GM19395 (cell line): ENCODE results near the gene PON2.
"Not testable (repeated sequence)": the region's sequence is repeated elsewhere in the genome, so short reads cannot be mapped to it uniquely, and the experiment has no call there.

Experiments used
- ATAC-seq: cut with Tn5 transposase; IDR thresholded peaks from one replicate; pipeline ENCODE4 v1.9.1; 2021; ENCODE audit warnings: mild to moderate bottlenecking, moderate library complexity; ENCODE audit not compliant: unreplicated experiment

Gene PON2

DNA sequence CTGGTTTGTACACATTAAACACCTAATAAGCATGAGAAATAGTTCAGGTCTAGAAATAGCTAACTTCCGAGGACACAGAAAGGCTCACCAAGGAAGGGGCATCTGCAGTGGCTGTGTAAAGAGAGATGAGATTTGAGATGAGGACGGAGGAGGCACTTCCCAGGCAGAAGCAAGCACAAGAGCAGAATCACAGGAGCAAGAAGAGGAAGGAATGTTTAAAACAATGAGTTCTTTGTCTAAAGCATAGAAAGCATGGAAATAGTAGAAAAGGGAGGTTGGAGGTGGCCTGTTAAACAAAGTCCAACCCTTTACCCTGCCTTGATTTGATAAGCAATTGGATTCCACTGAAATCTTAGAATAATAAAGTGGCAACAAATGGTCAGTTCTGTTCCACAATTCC, 27.1 kb downstream of the PON2 start:
- no peak for ATAC-seq

DNA sequence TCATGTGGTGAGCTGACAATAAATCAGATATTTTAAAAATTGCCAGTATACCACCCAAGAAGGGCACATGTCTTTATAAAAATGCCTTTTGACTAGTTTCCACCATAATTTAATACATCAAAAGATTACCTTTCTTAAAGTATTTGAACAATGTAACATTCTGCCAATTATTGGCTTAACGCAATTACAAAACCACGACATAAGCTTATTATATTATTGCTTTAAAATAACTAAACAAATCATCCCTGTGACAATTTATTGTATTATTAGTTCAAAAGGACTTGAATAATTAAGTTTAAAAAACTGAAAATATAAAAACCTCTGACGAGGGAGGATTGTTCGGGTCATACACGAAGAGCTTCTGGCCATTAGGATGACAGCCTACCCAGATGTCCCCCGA, 29.0 kb downstream of the PON2 start:
- no peak for ATAC-seq

DNA sequence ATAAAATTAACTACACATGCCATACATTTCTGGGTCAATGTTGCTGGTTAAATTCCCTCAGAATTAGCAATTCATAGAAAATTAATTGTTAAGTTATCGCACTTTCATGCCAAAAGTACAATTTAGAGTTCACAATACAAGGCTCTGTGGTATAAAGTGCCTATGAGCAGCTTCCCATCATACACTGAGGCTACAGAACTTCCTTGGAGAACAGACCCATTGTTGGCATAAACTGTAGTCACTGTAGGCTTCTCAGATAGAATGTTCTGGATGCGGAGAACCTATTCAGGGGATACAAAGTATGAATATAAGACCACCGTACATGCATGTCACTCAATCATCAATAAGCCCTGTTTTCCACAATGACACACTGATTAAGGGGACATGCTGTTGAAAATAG, 29.6 kb downstream of the PON2 start:
- ATAC-seq, result no peak

DNA sequence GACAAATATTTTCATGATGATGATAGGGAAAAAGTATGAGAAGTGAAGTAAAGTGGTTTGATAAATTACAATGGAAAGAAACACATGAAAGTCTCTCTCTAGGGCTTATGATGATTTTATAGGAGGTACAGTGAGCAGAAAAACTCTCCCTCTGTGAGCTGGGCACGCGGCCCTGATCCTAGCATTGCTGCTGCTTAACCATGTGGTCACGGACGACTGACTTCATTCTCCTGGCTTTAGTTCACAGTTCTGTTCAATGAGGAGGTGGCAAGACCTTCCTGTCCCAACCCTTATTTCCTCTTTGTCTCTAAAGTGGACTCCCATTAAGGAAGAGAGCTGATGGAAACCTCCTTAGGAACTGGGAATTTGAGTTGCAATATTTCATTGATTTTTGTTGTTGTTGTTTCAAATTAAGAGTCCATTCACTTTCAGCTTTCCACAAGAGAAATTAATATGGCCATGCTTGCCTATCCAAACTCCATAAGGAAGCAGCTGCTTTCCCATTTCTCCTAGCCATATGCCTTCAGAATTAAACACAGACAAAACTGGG, 30.4 kb downstream of the PON2 start:
- ATAC-seq, result no peak

DNA sequence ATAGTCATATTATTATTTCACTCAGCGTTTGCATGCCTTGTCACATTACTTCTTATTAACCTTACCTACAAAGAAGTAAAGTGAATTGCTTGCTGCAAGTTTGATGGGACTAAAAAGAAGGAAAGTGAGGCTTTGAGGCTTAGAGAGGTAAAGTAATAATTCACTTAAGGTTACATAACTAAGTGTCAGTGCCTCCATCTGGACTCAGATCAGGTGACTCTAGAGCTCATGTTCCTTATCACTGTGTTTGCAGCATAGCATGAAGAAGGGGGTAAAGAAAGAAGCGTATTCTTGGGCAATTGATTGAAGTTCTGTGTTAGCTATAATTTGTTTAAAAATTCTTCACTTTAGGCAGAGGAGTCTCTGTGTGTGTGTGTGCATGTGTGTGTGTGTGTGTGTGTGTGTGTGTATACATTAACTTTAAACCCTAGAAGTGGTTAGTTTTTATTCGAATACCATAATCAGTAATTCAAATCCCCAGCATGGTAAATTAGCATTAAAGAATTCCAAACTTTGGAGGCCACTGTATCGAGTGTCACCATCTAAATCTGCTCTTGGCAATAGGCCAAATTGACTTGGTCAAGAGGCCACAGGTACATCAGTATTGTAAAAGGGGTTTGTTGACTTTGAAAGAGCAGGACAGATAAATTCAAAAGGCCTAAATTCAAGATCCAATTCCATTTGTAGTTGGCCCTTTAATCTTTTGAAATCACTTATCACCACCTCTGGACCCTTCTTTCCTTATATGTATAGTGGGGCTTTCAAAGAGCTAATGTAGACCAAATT, 36.5 kb downstream of the PON2 start:
- no peak for ATAC-seq

DNA sequence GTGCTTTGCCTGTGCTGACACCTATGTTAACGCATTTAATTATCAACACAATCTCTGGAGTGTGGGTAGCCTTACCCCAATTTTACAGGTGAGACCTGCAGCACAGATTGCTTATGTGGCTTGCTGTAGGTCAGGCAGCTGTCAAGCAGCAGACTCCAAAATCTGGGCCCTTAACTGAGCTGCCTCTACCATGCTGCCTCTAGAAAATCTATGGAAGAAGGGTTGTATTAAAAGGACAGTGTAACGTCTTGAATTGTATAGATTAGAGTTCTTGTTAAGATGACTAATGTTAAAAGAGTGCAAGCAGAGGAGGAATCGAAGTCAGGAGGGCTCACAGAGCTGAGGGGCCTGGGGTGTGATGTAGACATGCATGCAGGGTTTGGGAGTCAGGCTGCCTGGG, 37.4 kb downstream of the PON2 start:
- no peak for ATAC-seq

DNA sequence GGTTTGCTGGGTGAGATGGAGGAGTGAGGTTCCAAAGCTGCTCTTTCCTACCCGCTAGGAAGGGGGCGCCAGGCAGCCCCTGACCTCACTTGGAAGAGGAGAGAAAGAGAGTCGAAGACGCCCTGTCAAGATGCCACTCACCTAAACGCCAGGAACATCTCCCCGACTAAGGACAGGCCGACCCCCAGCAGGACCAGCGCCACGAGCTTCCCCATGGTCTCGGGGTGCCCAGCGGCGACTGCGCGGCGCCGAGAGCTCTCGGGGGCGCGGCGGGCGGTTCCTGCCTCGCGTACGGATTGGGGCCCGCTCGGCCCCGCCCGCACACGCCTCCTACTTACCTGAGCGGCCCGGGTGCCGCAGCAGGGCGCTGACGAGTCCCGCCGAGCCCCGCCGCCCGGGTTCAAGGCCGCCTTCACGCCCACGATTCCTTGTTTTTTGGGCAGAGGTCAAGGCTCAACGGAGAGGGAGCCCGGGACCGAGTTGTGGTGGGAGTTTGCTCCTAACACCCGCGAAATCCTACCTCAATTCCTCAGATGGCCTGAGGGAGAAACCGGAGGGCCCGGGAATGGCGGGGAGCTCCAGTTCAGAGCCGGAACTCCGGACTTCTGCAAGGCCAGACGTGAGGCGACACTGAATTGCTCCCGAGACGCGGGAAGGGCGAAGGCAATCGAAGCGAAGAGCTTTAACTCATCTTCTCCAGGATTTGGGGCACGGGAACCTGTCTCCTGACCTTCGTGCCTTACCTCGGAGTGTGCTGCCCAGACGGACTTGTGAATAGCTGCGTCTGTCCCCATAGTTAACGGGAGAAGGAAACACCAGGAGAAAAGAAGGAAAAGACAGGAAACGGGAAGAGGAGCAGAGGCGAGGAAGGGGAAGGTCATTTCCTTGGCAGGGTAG, 38.4 kb downstream of the PON2 start, which contains the start of gene PON3:
PON3 (minus strand) TSS at position 240 of the 897 bp plus-strand sequence; CDS start at position 215, 25 bp downstream.
- peak; percentile 55 for ATAC-seq

DNA sequence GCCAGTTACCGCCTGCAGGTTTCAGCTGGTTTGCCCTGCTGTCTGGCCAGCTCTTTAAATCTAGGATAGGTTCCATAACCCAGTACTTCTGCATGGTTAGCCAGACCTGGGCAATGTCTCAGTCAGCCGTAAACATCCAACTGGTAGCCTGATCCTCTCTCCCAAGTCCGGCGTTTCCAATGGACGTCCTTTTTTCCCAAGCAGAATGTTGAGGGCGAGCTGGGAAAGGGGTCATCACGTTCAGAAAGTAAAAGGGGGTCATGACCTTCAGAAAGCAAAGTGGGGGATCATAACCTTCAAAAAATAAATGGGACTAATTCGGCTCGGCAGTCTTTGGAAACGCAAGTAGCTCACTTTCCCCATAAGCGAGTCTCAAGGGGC, 39.1 kb downstream of the PON2 start:
- no peak for ATAC-seq

DNA sequence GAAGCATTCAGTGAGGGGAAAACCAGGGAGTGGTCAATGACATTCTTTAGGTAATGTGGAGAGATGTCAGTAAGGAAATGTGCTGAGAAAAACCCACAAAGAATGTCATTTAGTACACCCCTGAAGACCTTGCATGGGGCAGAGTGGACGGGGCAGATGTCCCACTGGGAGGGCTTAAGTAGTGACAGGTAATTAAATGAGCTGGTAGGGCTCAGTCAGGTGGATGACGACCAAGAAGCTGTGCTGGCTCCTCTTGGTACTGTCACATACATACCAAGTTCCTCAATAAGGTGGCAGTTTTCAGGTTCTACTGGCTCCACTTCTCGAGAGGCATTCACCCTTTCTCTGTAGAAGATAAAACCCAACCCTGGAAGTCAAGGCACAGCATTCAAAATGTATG, 40.5 kb downstream of the PON2 start:
- ATAC-seq, result no peak

DNA sequence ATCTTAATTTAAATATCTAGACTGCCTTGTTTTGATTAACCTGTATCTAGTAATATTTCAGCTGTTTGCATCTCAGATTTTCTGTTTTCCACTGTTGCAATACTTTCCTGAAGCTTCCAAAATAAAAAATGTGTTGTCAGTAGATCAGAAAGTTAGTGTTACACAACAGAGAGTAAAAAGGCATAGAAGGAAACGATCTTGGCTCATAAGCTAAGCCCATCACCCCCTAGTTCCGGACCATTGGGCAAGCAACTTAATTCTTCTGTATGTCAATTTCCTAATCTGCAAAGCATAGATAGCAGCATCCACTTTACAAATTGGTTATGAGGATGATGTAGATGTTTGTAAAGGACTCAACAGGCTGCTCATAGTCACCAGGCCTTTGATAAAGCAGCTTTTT, 43.1 kb downstream of the PON2 start:
- no peak for ATAC-seq

DNA sequence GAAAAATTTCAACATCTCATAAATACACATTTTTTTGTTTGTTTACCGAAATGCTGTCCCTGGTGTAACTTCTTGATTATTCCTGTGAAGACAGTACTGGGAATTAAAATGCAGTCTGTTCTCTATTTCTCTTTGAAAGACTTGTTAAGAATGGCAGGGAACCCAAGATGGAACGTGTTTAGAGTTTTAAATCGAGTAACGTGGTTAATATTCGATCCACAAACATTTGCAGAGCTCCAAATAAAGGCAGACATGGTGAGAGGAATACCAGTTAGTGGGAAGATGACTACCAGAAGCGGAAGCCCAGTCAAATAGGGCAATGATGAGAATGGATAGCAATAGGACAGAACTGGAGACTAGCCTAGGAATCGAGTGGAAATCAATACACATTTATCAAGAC, 45.3 kb downstream of the PON2 start:
- no peak for ATAC-seq

DNA sequence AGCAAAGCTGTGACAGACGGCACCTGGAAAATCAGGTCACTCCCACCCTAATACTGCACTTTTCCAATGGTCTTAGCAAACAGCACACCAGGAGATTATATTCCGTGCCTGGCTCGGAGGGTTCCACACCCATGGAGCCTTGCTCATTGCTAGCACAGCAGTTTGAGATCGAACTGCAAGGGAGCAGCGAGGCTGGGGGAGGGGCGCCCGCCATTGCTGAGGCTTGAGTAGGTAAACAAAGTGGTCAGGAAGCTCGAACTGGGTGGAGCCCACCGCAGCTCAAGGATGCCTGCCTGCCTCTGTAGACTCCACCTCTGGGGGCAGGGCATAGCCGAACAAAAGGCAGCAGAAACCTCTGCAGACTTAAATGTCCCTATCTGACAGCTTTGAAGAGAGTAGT, 55.4 kb downstream of the PON2 start:
- not testable (repeated sequence) for ATAC-seq

DNA sequence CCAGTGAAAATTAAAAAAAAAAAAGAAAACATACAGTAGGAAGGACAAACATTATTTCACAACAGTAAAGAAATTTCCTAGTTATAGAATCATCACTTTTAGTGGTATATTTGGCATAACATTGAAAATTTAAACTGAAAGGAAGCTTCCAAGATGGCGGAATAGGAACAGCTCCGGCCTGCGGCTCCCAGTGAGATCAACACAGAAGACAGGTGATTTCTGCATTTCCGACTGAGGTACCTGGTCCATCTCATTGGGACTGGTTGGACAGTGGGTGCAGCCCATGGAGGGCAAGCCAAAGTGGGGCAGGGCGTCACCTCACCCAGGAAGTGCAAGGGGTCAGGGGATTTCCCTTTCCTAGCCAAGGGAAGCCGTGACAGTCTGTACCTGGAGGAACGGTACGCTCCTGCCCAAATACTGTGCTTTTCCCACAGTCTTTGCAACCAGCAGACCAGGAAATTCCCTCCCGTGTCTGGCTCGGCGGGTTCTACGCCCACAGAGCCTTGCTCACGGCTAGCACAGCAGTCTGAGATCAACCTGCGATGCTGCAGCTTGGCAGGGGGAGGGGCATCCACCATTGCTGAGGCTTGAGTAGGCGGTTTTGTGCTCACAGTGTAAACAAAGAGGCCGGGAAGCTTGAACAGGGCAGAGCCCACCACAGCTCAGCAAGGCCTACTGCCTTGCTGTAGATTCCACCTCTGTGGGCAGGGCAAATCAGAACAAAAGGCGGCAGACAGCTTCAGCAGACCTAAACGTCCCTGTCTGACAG, 58.0 kb downstream of the PON2 start:
- ATAC-seq, result no peak

DNA sequence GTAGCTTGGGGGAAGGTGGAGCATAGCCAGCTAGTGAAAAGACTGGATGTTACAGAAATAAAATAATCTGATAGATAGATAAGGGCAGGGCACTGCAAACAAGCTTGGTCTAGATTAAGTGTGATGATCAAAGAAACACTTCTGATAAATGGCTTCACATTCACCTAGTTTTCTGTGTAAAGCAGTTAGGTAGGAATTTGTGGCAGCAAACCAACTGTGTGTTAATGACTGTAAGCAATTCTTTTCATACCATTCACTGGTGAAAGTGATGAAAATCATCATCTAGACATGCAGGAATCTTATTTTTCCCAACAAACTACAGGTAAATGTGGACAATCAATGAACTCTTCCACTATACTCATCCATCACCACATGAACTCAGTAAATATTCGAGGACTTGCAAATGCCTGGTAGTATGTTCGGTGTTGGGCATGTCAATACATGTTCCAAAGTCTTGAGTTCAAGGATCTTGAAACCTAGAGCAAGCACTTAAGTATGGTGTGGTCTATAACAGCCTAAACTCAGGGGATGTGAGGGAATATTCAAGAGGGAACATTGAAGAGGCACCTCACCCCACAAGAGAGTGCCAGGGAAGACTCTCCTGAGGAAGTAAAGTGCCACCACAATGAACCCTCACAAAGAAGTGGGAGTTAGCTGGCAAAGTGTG, 59.1 kb downstream of the PON2 start:
- ATAC-seq, result no peak

DNA sequence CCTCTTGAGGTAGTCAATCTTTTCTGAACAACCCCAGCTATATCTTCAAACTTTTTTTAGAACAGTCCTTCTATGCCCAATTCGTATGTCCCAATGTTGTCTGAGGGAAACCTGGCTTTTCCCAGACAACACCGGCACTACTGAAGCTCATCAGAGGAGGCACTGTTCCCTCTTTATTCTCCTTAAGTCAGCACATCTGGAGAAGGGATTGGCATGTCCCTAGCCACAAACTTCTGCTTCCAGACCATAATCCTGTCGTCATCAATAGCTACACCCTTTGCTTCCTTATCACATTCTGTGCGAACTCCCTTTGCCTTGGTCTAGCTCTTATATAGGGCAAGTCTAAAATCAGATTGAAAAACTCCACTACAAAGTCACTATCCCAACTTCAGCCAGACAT, 61.5 kb downstream of the PON2 start:
- no peak for ATAC-seq

DNA sequence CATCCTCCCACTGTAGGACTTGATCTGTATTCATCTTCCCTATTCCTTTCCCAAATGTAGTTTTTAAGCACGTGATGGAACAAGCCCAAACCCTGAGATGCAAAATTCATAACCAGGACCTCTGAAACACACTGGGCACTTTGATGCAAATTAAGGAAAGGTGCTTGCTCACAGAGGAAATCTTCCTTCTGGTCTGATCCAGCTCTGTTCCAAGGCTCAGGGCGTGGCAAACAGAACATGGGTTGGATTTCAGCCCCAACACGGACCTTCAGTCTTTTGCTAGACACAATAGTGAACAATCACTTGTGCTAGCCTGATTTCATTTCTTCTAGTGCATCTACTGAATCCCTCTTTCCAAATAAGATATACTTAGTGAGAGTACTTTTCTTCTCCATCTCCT, 66.6 kb downstream of the PON2 start:
- ATAC-seq, result no peak

DNA sequence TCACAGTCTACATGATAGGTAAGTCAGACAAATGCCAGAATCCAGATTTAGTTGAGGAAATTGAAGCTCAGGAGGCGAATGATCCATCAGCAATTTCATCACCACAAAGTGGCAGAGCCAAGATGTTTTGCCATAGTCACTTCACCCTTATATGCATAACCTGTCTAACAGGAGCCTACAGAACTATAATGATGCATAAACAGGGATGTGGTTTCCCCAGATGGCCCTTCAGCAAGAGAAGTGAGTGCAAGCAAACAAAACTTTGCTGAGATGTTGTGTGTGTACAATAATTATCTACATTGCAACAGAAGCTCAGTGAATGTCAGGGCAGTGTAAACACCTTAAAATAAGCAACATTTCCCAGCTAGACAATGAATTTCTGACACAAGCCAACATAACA, 67.2 kb downstream of the PON2 start:
- no peak for ATAC-seq

DNA sequence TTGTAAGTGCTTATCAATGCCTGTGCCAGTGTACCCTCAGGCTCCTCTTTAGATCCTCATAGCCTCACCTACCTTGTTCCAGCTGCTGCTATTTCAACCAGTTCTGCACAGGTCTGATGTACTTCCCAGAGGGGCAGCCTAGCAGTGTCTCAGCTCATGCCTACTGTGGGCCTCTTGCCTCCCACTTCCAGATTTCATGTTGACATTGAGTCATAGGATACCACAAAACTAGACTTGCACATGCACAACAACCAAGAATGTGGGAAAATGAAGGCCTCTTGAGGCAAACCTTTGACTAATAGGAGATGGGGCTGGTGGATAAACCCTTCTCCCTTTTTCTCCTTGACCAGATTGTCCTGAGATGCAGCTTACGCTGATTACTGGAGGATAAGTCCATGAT, 69.7 kb downstream of the PON2 start:
- ATAC-seq, result no peak

DNA sequence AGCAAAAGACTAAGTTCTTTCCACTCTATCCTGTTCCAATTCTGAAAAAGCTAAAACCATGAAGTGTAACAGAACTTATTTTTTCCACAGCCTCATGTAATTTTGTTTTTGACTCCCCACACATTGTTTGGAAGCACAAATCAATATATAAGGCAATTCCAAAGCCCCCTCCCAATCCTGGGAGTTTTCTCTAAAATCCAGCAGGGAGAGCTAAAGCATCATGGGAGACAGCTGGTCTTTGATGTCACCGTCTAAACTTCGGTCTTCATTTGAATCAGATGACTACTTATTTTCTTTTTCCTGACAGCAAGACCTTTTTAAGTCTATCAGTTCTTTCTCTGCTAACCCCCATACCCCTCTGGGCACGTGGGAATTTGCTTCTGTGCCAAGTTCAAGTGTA, 77.2 kb downstream of the PON2 start:
- ATAC-seq, result no peak
